IMR-90 (cell line): Measurements from ENCODE around the gene XCL1. TPM values are rescaled to one million over a fixed set of nuclear protein-coding genes. Genes with fewer than 3 reads are reported as not detected.
A peak's percentile ranks its signal among the peaks of the same experiment; 100 is the strongest.

Experiments used
- ATAC-seq: fragments of 200-7000 bp; cut with Tn5 transposase; 2 replicates; pipeline ENCODE4 v1.9.1; 2020; ENCODE audit warnings: low read depth, mild to moderate bottlenecking, moderate library complexity
- BruUV-seq: library from RNA; stranded (reverse); fragments of 400-500 nt; replicated peaks from 2 replicates; lab custom pipeline; 2021; lab: Mats Ljungman, UMichigan
- CTCF ChIA-PET: fragments of 300-600 bp; formaldehyde crosslinking; extraction: SDS; loops from one replicate; lab custom pipeline; 2021; ENCODE audit warnings: antibody characterized with exemption; lab: Yijun Ruan, JAX
- POLR2A ChIA-PET: fragments of 300-600 bp; sonication (Branson Sonifier 250); formaldehyde crosslinking; loops from one replicate; lab custom pipeline; 2022; ENCODE audit warnings: antibody characterized with exemption; ENCODE audit not compliant: unreplicated experiment; lab: Charles Lee
- DNase-seq: peaks from one replicate; pipeline ENCODE4 v3.0.0; 2013
- H2AFZ ChIP-seq: replicated peaks from 2 replicates; pipeline ENCODE3; 2013; ENCODE audit warnings: low read length, mild to moderate bottlenecking; ENCODE audit not compliant: poor library complexity
- H2AK5ac ChIP-seq: 2 replicates; pipeline ENCODE4 v1.6.1; 2013; ENCODE audit warnings: low read depth, low read length, inconsistent platforms
- H2AK9ac ChIP-seq: replicated peaks from 2 replicates; pipeline ENCODE3; 2013; ENCODE audit warnings: mild to moderate bottlenecking, low read depth, low read length, moderate library complexity; ENCODE audit not compliant: poor library complexity
- H2BK120ac ChIP-seq: 2 replicates; pipeline ENCODE4 v1.6.1; 2013; ENCODE audit warnings: low read depth, low read length, inconsistent platforms
- H2BK15ac ChIP-seq: 3 replicates; pipeline ENCODE4 v1.6.1; 2013; ENCODE audit warnings: low read depth, low read length, inconsistent platforms
- H2BK20ac ChIP-seq: 2 replicates; pipeline ENCODE4 v1.6.1; 2013; ENCODE audit warnings: low read depth, mild to moderate bottlenecking, inconsistent platforms, low read length, moderate library complexity
- H2BK5ac ChIP-seq: 2 replicates; pipeline ENCODE4 v1.6.1; 2013; ENCODE audit warnings: mild to moderate bottlenecking, low read depth, low read length, inconsistent platforms; ENCODE audit not compliant: poor library complexity, severe bottlenecking
- H3K14ac ChIP-seq: replicated peaks from 2 replicates; pipeline ENCODE4 v1.6.1; 2013; ENCODE audit warnings: low read depth, low read length, inconsistent platforms
- H3K18ac ChIP-seq: 2 replicates; pipeline ENCODE4 v1.6.1; 2013; ENCODE audit warnings: low read depth, low read length, control low read depth
- H3K23ac ChIP-seq: 2 replicates; pipeline ENCODE4 v1.6.1; 2013; ENCODE audit warnings: low read depth, low read length, inconsistent platforms
- H3K27ac ChIP-seq: 2 replicates; pipeline ENCODE4 v1.5.1; 2013; ENCODE audit warnings: mild to moderate bottlenecking, control low read depth, low read length; ENCODE audit not compliant: insufficient read depth
- H3K27me3 ChIP-seq: 2 replicates; pipeline ENCODE4 v1.6.1; 2013; ENCODE audit warnings: low read length; ENCODE audit not compliant: control insufficient read depth, insufficient read depth
- H3K36me3 ChIP-seq: 2 replicates; pipeline ENCODE4 v1.6.1; 2013; ENCODE audit warnings: low read length, mixed read lengths; ENCODE audit not compliant: control insufficient read depth, insufficient read depth
- H3K4ac ChIP-seq: 2 replicates; pipeline ENCODE4 v1.6.1; 2013; ENCODE audit warnings: low read depth, low read length, inconsistent platforms
- H3K4me1 ChIP-seq: 2 replicates; pipeline ENCODE4 v1.6.1; 2013; ENCODE audit warnings: low read length, mixed read lengths; ENCODE audit not compliant: control insufficient read depth, insufficient read depth
- H3K4me2 ChIP-seq: 2 replicates; pipeline ENCODE4 v1.6.1; 2013; ENCODE audit warnings: low read depth, mild to moderate bottlenecking, control low read depth, low read length, moderate library complexity
- H3K4me3 ChIP-seq: 2 replicates; pipeline ENCODE4 v1.5.1; 2013; ENCODE audit warnings: low read depth, mild to moderate bottlenecking, control low read depth, low read length, moderate library complexity; ENCODE audit not compliant: insufficient read depth
- H3K56ac ChIP-seq: 2 replicates; pipeline ENCODE4 v1.6.1; 2013; ENCODE audit warnings: low read length, inconsistent platforms; ENCODE audit not compliant: insufficient read depth; ENCODE audit errors: extremely low read depth
- H3K79me1 ChIP-seq, 2 experiments: 2 replicates each; pipeline ENCODE4 v1.6.1; 2013; ENCODE audit warnings: low read length in 2 of 2, inconsistent platforms in 1 of 2, low read depth in 1 of 2
- H3K9ac ChIP-seq: 2 replicates; pipeline ENCODE4 v1.6.1; 2013; ENCODE audit warnings: low read depth, low read length, control low read depth
- H3K9me1 ChIP-seq: 2 replicates; pipeline ENCODE4 v1.6.1; 2013; ENCODE audit warnings: low read length, inconsistent platforms; ENCODE audit not compliant: insufficient read depth
- H3K9me3 ChIP-seq: 2 replicates; pipeline ENCODE4 v1.6.1; 2013; ENCODE audit warnings: low read length; ENCODE audit not compliant: control insufficient read depth, insufficient read depth
- H4K20me1 ChIP-seq: 2 replicates; pipeline ENCODE4 v1.6.1; 2013; ENCODE audit warnings: low read length, inconsistent platforms; ENCODE audit not compliant: insufficient read depth
- H4K5ac ChIP-seq: 2 replicates; pipeline ENCODE4 v1.6.1; 2013; ENCODE audit warnings: mild to moderate bottlenecking, low read depth, low read length, control low read depth
- H4K8ac ChIP-seq, 2 experiments: 2 replicates each; pipeline ENCODE4 v1.6.1; 2013; ENCODE audit warnings: low read depth in 2 of 2, low read length in 2 of 2, control low read depth in 1 of 2, inconsistent platforms in 1 of 2
- H4K91ac ChIP-seq: 2 replicates; pipeline ENCODE4 v1.6.1; 2013; ENCODE audit warnings: low read depth, low read length, inconsistent platforms; ENCODE audit not compliant: insufficient read depth
- MAFK ChIP-seq: IDR thresholded peaks from 2 replicates; pipeline ENCODE4 v1.6.1; 2012; ENCODE audit warnings: low read depth, low read length, improper control_type of control experiment
- MAZ ChIP-seq: IDR thresholded peaks from 2 replicates; pipeline ENCODE4 v1.6.1; 2012; ENCODE audit warnings: low read depth, mild to moderate bottlenecking, low read length, improper control_type of control experiment, moderate library complexity, borderline replicate concordance
- RAD21 ChIP-seq: IDR thresholded peaks from 2 replicates; pipeline ENCODE4 v1.6.1; 2012; ENCODE audit warnings: low read length, improper control_type of control experiment
- SMC3 ChIP-seq: fragments of 150-350 bp; IDR thresholded peaks from 2 replicates; pipeline ENCODE4 v1.6.1; 2016; ENCODE audit warnings: low read depth, mild to moderate bottlenecking, antibody characterized with exemption, low read length, moderate library complexity
- WGBS, 2 experiments: methylation state at CpG; one replicate each; pipeline versions ENCODE4 v1.1.5 to v1.1.7; 2013; ENCODE audit warnings: missing lambda C conversion rate in 2 of 2; ENCODE audit not compliant: insufficient read length in 1 of 2; ENCODE audit errors: extremely low coverage in 2 of 2; 5-methylcytosine and 5-hydroxymethylcytosine counted together
- dilution Hi-C: fragments of 300-500 bp; cut with HindIII; formaldehyde crosslinking; loops from one replicate; pipeline ENCODE4 v1.14.3; 2018; ENCODE audit warnings: low sequenced_read_pairs; ENCODE audit not compliant: unreplicated experiment
- in situ Hi-C: fragments of 300-500 bp; cut with MboI; formaldehyde crosslinking; loops from 3 replicates; pipeline ENCODE4 v1.14.3; 2019; ENCODE audit warnings: low sequenced_read_pairs, inconsistent platforms, mixed read lengths
- intact Hi-C: fragments of 100-400 bp; cut with micrococcal nuclease; formaldehyde crosslinking; loops from 2 replicates; pipeline ENCODE4 v1.10.0; 2022
- polyA plus RNA-seq, 3 experiments: library from polyadenylated mRNA; depleted of rRNA; stranded (reverse); fragments of >200 nt; gene quantifications; 2 replicates each; pipeline ENCODE4 v1.2.3, GENCODE V29; 2012; ENCODE audit warnings: low replicate concordance in 1 of 3
- total RNA-seq: library from RNA; depleted of rRNA; stranded (reverse); fragments of >200 nt; gene quantifications from 2 replicates; pipeline ENCODE4 v1.2.3, GENCODE V29; 2012
- TF ChIP-seq, protein P1 (sequence below): fragments of 150-350 bp; IDR thresholded peaks from 2 replicates; pipeline ENCODE4 v1.6.1; 2016; ENCODE audit warnings: low read depth, mild to moderate bottlenecking, low read length, moderate library complexity, borderline replicate concordance
- TF ChIP-seq, protein P2 (sequence below): conservative IDR thresholded peaks from 2 replicates; pipeline ENCODE4 v1.5.1; 2012; ENCODE audit warnings: mild to moderate bottlenecking, low read depth, low read length, improper control_type of control experiment

Gene XCL1
- total and polyA plus RNA-seq, 2 of the 4 experiments (the other 2 are of a cell fraction), result not detected

GRCh38 chr1:168581817-168582572 lies 5.6 kb downstream of the XCL1 start:
- Histone ChIP-seq H2AK5ac (no peak overlapping the region), H3K9me3 (no peaks in the 10 kb centered on the region), H3K4ac (no peak overlapping the region), H3K9me1 (no peaks in the 10 kb centered on the region), H2BK20ac (no peak overlapping the region), H2AFZ (no peak overlapping the region), H3K79me1 (no peaks in the 10 kb centered on the region), H4K5ac (no peak overlapping the region), H2BK120ac (no peak overlapping the region), H3K56ac (no peak overlapping the region), H3K23ac (no peak overlapping the region), H2BK5ac (no peak overlapping the region), H4K20me1 (no peaks in the 10 kb centered on the region), H3K9ac (no peak overlapping the region), H4K8ac (no peak overlapping the region), H2BK15ac (no peak overlapping the region), H3K27ac (no peak overlapping the region), H3K4me2 (no peak overlapping the region), H4K91ac (no peak overlapping the region), H3K14ac (no peak overlapping the region), H3K4me1 (no peaks in the 10 kb centered on the region), H3K4me3 (no peak overlapping the region), H3K18ac (no peak overlapping the region), H3K27me3 (no peaks in the 10 kb centered on the region), H3K36me3 (no peaks in the 10 kb centered on the region), H2AK9ac (no peak overlapping the region)
- CTCF ChIA-PET, result interaction anchor here (0.6 kb wide), 1 partner anchor 634 kb away, joined by 5 read pairs; no protein-coding TSS in a partner anchor
- no peak for ATAC-seq
- DNase-seq, result no peak
- no peak for TF ChIP-seq SMC3
- TF ChIP-seq, protein P1, sequence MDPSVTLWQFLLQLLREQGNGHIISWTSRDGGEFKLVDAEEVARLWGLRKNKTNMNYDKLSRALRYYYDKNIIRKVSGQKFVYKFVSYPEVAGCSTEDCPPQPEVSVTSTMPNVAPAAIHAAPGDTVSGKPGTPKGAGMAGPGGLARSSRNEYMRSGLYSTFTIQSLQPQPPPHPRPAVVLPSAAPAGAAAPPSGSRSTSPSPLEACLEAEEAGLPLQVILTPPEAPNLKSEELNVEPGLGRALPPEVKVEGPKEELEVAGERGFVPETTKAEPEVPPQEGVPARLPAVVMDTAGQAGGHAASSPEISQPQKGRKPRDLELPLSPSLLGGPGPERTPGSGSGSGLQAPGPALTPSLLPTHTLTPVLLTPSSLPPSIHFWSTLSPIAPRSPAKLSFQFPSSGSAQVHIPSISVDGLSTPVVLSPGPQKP, result no peak
- TF ChIP-seq MAZ, result no peak
- TF ChIP-seq MAFK, result peak; percentile 65
- TF ChIP-seq, protein P2, sequence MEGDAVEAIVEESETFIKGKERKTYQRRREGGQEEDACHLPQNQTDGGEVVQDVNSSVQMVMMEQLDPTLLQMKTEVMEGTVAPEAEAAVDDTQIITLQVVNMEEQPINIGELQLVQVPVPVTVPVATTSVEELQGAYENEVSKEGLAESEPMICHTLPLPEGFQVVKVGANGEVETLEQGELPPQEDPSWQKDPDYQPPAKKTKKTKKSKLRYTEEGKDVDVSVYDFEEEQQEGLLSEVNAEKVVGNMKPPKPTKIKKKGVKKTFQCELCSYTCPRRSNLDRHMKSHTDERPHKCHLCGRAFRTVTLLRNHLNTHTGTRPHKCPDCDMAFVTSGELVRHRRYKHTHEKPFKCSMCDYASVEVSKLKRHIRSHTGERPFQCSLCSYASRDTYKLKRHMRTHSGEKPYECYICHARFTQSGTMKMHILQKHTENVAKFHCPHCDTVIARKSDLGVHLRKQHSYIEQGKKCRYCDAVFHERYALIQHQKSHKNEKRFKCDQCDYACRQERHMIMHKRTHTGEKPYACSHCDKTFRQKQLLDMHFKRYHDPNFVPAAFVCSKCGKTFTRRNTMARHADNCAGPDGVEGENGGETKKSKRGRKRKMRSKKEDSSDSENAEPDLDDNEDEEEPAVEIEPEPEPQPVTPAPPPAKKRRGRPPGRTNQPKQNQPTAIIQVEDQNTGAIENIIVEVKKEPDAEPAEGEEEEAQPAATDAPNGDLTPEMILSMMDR, result no peak
- no peak for TF ChIP-seq RAD21
- in situ Hi-C loops (no loop called here), intact Hi-C loops (no loop called here), dilution Hi-C loops (no loop called here)
- WGBS, 2 experiments, result no CpG with 5 or more reads among the region's 4 CpGs
- BruUV-seq, result no TSS peak
- POLR2A ChIA-PET, result no interaction called here
